Activated T-helper 1 cell treated with Interleukin-2 at 50 U/mL for 16 hours (primary cell): ENCODE results near the gene ABCA2.
A peak's percentile ranks its signal among the peaks of the same experiment; 100 is the strongest.

Source experiments
- DNase-seq: peaks from one replicate; pipeline ENCODE4 v3.0.0-alpha.2; 2020; ENCODE audit warnings: low read depth

ABCA2 gene

DNA sequence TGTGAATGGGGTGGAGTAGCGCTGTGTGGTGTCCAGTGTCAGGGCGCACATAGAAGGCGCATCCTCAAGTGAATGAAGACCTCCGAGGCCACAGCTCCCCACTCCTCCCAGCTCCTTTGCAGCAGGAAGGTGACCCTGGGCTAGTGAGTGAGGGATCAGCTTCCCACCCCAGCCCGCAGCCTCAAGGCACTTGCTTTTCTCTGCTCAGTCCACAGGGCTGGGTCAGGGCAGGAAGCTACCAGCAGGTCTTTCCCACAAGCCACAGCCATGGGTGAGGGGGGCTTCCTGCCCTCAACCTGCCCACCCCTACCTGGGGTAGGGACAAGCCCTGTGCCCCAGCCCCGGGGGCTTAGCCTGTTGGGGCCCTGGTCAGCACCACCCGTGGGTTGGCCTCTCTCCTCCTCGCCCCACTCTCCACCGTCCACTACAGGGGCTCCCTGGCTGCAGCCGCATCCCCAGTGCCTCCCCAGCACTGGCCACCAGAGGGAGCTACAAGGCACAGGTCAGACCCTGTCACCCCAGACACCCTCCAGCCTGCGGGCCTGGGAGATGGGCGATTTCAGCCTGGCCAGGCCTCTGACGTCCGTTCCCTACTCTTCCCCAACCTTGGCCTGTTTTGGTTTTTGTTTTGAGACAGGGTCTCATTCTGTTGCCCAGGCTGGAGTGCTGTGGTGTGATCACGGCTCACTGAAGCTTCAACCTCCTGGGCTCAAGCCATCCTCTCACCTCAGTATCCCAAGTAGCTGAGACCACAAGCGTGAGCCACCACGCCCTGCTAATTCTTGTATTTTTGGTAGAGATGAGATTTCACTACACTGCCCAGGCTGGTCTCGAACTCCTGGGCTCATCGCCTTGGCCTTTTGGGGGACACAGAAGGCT is 1.3 kb upstream of the ABCA2 start:
- peak; percentile 48 for DNase-seq

- DNase-seq = peak; percentile 66
Observed at GRCh38 chr9:137028263-137029057, 423 bp upstream of the ABCA2 start.

DNA sequence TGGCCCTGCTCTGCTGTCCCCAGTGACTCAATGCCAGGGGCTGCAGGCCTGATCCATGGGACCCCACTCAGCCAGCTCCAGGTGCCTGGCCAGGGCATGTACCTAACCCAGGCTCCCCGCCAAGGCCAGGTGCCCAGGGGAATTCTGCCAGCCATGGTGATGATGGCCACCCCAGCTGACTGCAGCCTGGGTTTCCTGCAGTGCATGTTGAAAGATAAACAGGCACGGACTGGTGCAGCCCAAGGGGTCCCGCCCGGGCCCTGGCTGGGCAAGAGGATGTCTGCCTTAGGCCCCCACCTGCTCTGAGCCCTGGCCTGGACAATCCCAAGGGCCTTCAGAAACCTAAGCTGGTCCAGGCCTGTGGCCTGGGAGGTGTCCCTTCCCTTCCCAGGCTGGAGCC is 1.2 kb downstream of the ABCA2 start:
- no peak for DNase-seq

DNA sequence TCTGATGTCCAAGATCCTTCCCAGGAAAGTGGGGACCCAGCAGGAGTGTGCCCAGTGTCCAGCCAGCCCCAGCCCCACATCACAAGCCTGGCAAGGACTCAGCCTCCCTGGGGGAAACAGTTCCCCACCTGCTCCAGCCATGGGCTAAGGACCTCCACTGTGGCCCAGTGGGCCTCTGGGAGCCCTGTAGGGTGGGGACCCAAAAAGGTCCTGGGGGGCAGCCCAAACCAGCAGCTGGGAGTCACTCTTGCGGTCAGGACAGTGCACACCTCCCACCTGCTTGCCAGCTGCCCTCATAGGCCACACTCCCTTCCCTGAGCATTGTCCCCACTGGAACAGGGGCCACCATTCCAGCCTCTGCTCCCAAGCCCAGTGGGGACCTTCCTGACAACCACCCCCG is 1.7 kb downstream of the ABCA2 start:
- no peak for DNase-seq

- DNase-seq = no peak
Observed at GRCh38 chr9:137025517-137025966, 2.5 kb downstream of the ABCA2 start.

DNA sequence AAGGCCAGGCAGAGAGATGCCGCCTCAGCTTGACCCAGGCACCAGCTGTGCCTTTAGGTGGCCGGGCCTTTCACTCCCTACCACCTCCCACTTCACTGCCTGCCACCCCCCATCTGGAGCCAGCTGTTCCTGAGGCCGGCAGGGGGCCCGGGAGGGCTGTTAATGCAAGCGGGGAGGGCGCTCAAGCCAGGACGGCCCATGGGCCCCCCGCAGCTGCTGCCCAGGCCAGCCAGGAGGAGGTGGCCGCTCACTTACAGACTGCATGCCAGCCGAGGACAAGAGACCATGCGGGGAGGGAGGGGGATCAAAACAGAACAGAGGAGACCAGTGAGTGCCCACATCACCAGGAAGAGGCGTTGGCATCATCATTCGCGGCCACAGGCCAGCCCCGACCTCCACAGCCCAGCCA is 4.5 kb downstream of the ABCA2 start:
- no peak for DNase-seq

DNA sequence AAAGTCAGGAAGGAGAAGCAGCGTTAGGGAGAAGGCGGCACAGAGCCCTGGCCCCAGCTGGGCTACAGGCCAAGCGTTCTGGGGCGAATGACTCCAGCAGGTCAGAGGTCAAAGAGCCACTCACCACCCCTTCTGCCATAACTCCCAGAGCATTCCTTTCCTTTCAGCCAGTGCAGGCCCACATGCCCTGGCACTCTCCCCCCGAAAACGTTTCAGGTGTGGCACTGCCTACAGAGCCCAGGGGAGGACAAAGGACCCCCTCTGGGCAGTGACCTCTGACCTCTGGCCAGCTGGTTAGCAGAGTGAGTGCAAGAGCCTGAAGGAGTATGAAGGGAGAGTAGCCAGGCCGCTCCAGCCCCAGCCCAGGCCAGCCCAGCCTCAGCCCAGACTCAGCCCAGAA is 4.9 kb downstream of the ABCA2 start:
- DNase-seq = no peak

GRCh38 chr9:137022662-137023008 is 5.4 kb downstream of the ABCA2 start:
- no peak for DNase-seq

- DNase-seq = peak; percentile 49
Observed at GRCh38 chr9:137021979-137022661, 5.9 kb downstream of the ABCA2 start.

GRCh38 chr9:137021568-137021978 is 6.5 kb downstream of the ABCA2 start:
- no peak for DNase-seq

GRCh38 chr9:137020771-137021567 is 7.1 kb downstream of the ABCA2 start:
- no peak for DNase-seq

DNA sequence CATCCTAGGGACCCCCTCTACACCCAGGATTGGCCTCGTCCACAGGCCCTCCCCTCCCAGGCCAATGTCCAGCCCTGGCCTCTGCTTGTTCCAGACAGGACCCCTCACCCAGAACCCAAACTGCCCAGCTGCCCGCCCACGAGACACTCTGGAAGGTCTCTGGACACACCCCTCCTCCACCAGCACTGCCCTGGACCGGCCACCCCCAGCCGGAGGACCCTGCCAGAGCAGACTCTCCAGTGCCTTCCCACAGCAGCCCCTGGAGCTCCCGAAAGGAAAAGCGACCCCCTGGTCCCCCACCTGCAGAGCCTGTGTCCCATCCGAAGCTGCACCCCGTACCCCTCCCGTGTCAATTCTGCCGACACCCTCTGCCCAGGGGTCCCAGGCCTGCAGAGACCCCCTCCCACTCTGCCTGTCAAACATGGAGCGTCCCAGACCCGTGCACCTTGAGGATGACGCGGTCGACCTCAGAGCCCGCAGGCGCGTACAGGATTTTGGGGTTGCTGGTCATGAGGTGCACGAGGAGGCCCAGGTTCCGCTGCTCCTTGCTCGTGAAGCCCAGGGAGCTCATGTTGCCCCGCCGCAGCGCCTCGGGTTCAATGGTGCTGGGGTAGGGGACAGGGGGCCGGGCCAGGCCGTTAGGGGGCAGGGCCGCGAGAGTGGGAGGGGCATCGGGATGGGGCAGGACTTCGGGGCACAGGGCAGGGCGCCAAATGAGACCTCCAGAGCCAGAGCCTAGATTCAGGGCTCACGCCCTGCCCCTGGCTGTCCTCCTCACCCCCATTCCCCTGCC is 8.0 kb downstream of the ABCA2 start:
- no peak for DNase-seq

DNA sequence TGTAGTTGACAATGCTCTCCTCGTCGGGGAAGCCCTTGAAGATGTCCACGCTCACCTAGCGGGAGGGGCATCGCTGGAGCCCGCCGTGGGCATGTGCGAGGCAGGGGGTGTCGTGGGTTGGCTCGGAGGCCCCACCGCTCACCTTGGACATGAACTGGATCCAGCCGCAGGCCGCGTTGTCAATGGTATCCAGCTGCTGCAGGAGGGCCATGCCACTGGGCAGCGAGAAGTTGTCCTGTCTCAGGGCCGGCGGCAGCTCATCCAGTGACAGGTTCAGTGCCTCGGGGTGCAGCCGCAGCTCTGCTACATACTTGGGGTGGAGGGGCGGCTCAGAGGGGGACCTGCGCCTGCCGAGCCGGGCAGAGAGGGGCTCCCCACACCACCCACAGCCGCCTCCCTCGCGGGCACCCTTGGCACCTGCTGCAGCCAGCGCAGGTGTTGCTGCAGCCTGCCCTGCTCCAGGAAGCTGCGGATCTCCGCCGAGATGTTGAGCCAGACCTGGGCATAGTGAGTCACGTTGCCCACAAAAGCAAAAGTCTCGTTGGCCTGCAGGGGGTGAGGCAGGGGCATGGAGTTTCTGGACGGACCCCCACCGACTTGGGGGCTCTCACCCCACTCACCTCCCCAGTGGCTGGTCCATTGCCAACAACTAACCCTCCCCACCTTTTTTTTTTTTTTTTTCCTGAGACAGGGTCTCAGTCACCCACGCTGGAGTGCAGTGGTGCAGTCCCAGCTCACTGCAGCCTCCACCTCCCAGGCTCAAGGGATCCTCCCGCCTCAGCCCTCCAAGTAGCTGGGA is 9.1 kb downstream of the ABCA2 start:
- no peak for DNase-seq

DNA sequence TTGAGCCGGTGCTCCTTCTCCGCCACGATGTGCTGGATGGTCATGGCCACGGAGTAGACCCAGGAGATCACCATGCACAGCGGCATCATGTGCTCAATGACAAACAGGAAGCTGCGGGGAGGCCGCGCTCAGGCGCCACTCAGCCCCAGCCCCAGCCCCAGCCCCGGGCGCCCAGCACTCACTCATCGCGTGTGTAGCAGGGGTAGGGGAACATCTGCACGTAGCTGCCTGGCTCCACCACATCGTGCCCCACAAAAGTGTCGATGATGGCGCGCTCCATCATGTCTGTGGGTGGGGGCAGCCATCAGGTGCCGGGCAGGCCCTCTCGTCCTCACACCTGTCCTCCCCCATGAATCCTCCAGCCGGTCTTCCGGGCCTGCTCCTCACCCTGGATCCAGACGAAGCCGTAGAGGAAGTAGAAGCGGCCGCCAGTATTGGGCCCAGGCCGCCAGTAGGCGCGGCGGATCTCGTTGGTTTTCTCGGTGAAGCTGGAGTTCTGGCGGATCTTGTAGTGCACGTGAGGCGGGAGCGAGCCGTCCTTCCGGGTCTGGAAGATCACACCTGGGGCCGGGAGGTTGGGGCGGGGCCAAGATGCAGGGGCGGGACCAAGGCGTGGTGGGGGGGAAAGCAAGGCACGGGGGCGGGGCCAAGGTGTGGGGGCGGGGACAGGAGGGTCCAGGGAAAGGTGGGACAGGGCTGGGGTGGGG is 10.1 kb downstream of the ABCA2 start:
- DNase-seq = no peak

DNA sequence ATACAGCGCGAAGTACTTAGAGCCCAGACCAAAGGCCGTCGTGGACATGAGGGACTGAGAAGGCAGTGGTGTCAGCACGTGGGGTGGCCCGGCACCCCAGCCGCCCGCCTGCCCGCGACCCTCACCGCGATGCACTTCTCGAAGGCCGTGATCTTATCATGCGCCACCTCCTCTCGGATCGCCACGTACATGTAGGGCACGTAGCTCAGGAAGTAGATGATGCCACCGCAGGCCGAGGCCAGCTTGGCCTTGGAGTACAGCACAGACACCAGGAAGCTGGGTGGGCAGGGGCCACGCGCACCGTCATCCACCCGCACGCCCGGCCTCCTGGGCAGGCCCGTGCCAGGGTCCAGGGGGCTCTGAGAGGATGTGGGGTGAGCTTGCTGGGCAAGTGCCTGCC is 11.0 kb downstream of the ABCA2 start:
- DNase-seq = no peak

- no peak for DNase-seq
Observed at GRCh38 chr9:137016436-137016835, 11.6 kb downstream of the ABCA2 start.

GRCh38 chr9:137015976-137016375 is 12.1 kb downstream of the ABCA2 start:
- DNase-seq = no peak

- DNase-seq = no peak
Observed at GRCh38 chr9:137015540-137015930, 12.5 kb downstream of the ABCA2 start.

GRCh38 chr9:137014776-137015539 is 13.1 kb downstream of the ABCA2 start:
- DNase-seq = no peak
